PC-9 (cell line): ENCODE results near the gene ZNF578.

Source experiments
- CTCF ChIP-seq: fragments of 200-600 bp; sonication (generic); conservative IDR thresholded peaks from 2 replicates; pipeline ENCODE4 v1.6.1; 2017; ENCODE audit warnings: mixed run types, antibody characterized with exemption, mild to moderate bottlenecking, moderate library complexity
- EZH2 ChIP-seq: fragments of 200-600 bp; sonication (generic); IDR thresholded peaks from 2 replicates; pipeline ENCODE4 v1.8.0; 2017; ENCODE audit warnings: antibody characterized with exemption, low read depth

GRCh38 chr19:52522551-52522950, 69.2 kb downstream of the ZNF578 start:
- TF ChIP-seq CTCF (no peak), EZH2 (no peak)
